ENCODE measurements around the gene CEACAM3. TPM values are rescaled to one million over a fixed set of nuclear protein-coding genes. Genes with fewer than 3 reads are reported as not detected.

CEACAM3 gene
- total RNA-seq, 2 donors from 2014 or later = not detected

DNA sequence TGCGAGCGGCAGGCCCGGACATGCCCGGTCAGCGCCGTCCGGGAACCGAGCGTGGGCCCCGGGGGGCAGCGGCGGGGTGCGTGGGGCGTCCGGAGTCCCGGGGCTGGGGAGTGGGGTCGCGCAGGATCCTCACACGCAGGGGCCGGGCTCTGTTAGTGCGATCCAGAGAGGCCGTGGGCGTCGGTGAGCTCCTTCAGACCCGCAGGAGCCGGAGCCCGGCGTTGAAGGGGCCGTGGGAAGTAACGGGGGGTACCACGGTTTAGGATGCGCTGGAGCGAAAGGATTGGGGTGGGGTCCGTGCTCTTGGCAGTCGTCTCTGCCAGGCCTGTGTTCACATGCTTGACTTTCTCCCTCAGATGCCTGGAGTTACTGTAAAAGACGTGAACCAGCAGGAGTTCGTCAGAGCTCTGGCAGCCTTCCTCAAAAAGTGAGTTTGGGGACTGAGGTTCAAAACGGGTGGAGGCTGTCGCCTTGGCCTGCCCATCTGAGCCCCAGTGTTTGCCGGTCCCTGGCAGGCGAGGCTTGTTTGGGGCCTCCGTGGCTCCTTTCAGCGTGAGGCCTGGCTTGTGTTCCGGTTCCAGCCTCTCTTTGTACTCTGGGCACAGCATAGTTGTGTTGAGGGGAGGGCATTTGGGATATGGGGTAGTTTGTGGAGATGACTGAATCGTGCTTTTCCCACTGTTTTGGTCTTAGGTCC is 64.2 kb downstream of the CEACAM3 start:
- TF ChIP-seq, protein P1, sequence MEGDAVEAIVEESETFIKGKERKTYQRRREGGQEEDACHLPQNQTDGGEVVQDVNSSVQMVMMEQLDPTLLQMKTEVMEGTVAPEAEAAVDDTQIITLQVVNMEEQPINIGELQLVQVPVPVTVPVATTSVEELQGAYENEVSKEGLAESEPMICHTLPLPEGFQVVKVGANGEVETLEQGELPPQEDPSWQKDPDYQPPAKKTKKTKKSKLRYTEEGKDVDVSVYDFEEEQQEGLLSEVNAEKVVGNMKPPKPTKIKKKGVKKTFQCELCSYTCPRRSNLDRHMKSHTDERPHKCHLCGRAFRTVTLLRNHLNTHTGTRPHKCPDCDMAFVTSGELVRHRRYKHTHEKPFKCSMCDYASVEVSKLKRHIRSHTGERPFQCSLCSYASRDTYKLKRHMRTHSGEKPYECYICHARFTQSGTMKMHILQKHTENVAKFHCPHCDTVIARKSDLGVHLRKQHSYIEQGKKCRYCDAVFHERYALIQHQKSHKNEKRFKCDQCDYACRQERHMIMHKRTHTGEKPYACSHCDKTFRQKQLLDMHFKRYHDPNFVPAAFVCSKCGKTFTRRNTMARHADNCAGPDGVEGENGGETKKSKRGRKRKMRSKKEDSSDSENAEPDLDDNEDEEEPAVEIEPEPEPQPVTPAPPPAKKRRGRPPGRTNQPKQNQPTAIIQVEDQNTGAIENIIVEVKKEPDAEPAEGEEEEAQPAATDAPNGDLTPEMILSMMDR (conservative IDR thresholded peaks at IDR 0.05) = no peak
- Mint-ChIP-seq H3K27me3 (ENCODE audit: insufficient read depth) (peaks cover 9% of the 10 kb centered on the region), H3K9me3 (no peaks in the 10 kb centered on the region), H3K4me3 (peak overlapping the region; percentile 81), H3K36me3 (ENCODE audit: low read depth) (peaks cover 49% of the 10 kb centered on the region), H3K4me1 (peaks cover 26% of the 10 kb centered on the region), H3K27ac (peak overlapping the region; percentile 97)
- Histone ChIP-seq H3K36me3 (ENCODE audit: control insufficient read depth, insufficient read depth, low read length) (peaks cover 50% of the 10 kb centered on the region), H3K27me3 (ENCODE audit: control insufficient read depth, insufficient read depth, low read length, poor library complexity, severe bottlenecking) (no peaks in the 10 kb centered on the region), H3K9me3 (ENCODE audit: control insufficient read depth, low read length) (no peaks in the 10 kb centered on the region), H3K4me3 (ENCODE audit: low read length) (peak overlapping the region; percentile 98), H3K9ac (ENCODE audit: extremely low read depth, low read length, poor library complexity, severe bottlenecking) (peak overlapping the region; percentile 99), H3K4me1 (ENCODE audit: control insufficient read depth, insufficient read depth, low read length) (peaks cover 28% of the 10 kb centered on the region), H3K27ac (ENCODE audit: low read depth, low read length) (peak overlapping the region; percentile 85)
- DNase-seq = peak; percentile 53
- WGBS, 2 experiments (ENCODE audit: insufficient coverage in 1 of 2, insufficient read length in 1 of 2) = 1 to 2% methylated on average over 25 to 45 of the region's 45 CpGs

Other genes starting within 250 kb of the CEACAM3 start
- gene CEACAM21, start 220.4 kb upstream of the CEACAM3 start, total RNA-seq = under 1 TPM; 0.44 to 0.51 TPM
- gene CEACAM4, start 169.5 kb upstream of the CEACAM3 start, total RNA-seq = not detected
- not detected for gene CEACAM7, start 108.3 kb upstream of the CEACAM3 start, total RNA-seq
- not detected for gene CEACAM5, start 88.0 kb upstream of the CEACAM3 start, total RNA-seq
- not detected for gene CEACAM6, start 41.1 kb upstream of the CEACAM3 start, total RNA-seq
- not detected for gene LYPD4, start 48.1 kb downstream of the CEACAM3 start, total RNA-seq
- not detected for gene DMRTC2, start 48.5 kb downstream of the CEACAM3 start, total RNA-seq
- 1,000 to 10,000 TPM; 2,321 to 2,418 TPM for gene RPS19, start 63.7 kb downstream of the CEACAM3 start, total RNA-seq
- gene CD79A, start 80.7 kb downstream of the CEACAM3 start, total RNA-seq = not detected
- gene ARHGEF1, start 86.6 kb downstream of the CEACAM3 start, total RNA-seq = 100 to 1,000 TPM in 1 of 2 donors, 10 to 100 TPM in 1; 89.9 to 116 TPM
- under 1 TPM; 0.13 to 0.53 TPM for gene ERFL, start 131.9 kb downstream of the CEACAM3 start, total RNA-seq
- 100 to 1,000 TPM; 114 to 122 TPM for gene RABAC1, start 162.7 kb downstream of the CEACAM3 start, total RNA-seq
- gene ATP1A3, start 197.6 kb downstream of the CEACAM3 start, total RNA-seq = 1 to 10 TPM in 1 of 2 donors, under 1 TPM in 1; 0.69 to 1.0 TPM